Heart left ventricle (tissue), 16 donors: Measurements from ENCODE around the gene VPS33B. TPM values are rescaled to one million over a fixed set of nuclear protein-coding genes. Genes with fewer than 3 reads are reported as not detected.
A peak's percentile ranks its signal among the peaks of the same experiment; 100 is the strongest.

ENCODE experiments used
- ATAC-seq, 4 donors: fragments of 200-7000 bp; cut with Tn5 transposase; one replicate each; pipeline ENCODE4 v1.9.1; 2020 to 2022; ENCODE audit warnings: moderate library complexity in 4 of 4, mild to moderate bottlenecking in 3 of 4, moderate number of reproducible peaks in 1 of 4
- DNase-seq, 5 donors: peaks; one replicate each; pipeline ENCODE4 v3.0.0-alpha.2; 2020
- H3K27ac ChIP-seq, 12 donors: fragments of 200-600 bp; sonication (generic) in 4 of 12; one replicate each; pipeline versions ENCODE4 v1.5.0 to v1.8.0; 2016 to 2022; ENCODE audit warnings: mild to moderate bottlenecking in 2 of 12
- H3K27me3 ChIP-seq, 9 donors: fragments of 200-600 bp; sonication (generic) in 2 of 9; one replicate each; pipeline versions ENCODE4 v1.5.1 to v1.8.0; 2016 to 2022; ENCODE audit warnings: mild to moderate bottlenecking in 3 of 9
- H3K36me3 ChIP-seq, 9 donors: fragments of 200-600 bp; sonication (generic) in 2 of 9; one replicate each; pipeline versions ENCODE4 v1.5.0 to v1.8.0; 2018 to 2022; ENCODE audit warnings: mild to moderate bottlenecking in 2 of 9
- H3K4me1 ChIP-seq, 12 donors: fragments of 200-600 bp; sonication (generic) in 4 of 12; one replicate each; pipeline versions ENCODE4 v1.5.0 to v1.8.0; 2016 to 2022; ENCODE audit warnings: mild to moderate bottlenecking in 3 of 12
- H3K4me3 ChIP-seq, 12 donors: fragments of 200-600 bp; sonication (generic) in 4 of 12; one replicate each; pipeline versions ENCODE4 v1.5.0 to v1.8.0; 2017 to 2022; ENCODE audit warnings: mild to moderate bottlenecking in 9 of 12, moderate library complexity in 4 of 12
- H3K9me3 ChIP-seq, 12 donors: fragments of 200-600 bp; sonication (generic) in 4 of 12; one replicate each; pipeline versions ENCODE4 v1.5.0 to v1.8.0; 2016 to 2022; ENCODE audit warnings: mild to moderate bottlenecking in 1 of 12
- CTCF ChIP-seq, 12 donors: fragments of 200-600 bp; sonication (generic) in 4 of 12; IDR thresholded peaks; one replicate each; pipeline versions ENCODE4 v1.5.0 to v1.8.0; 2018 to 2022; ENCODE audit warnings: antibody characterized with exemption in 12 of 12, mild to moderate bottlenecking in 5 of 12
- POLR2A ChIP-seq, 2 donors: fragments of 450-650 bp; IDR thresholded peaks; one replicate each; pipeline ENCODE4 v1.6.1; 2017; ENCODE audit warnings: antibody characterized with exemption in 2 of 2, mild to moderate bottlenecking in 2 of 2, moderate library complexity in 2 of 2
- WGBS, 4 donors: extraction: QIAGEN DNeasy Blood & Tissue Kit in 2 of 4; methylation state at CpG; one replicate each; pipeline versions ENCODE4 v1.1.5 to v1.1.7; 2013 to 2018; 5-methylcytosine and 5-hydroxymethylcytosine counted together
- intact Hi-C, 10 donors: fragments of 100-400 bp; cut with DNase I; formaldehyde crosslinking; loops; one replicate each; pipeline versions ENCODE4 v1.11.1 to v1.14.2; 2022
- polyA plus RNA-seq, 2 donors: library from polyadenylated mRNA; stranded (reverse); fragments of 200-250 nt; gene quantifications; one replicate each; pipeline ENCODE4 v1.2.3, GENCODE V29; 2013
- total RNA-seq, 9 donors: library from RNA; depleted of rRNA in 2 of 9; stranded (reverse); fragments of >200 nt in 2 of 9; fragmentation: NEBNext Ultra II Directional in 3 of 9; extraction: Animal tissue kit (Norgen Biotek cat#: 25700) in 3 of 9; gene quantifications; one replicate each; pipeline versions ENCODE4 v1.1.0 to v1.2.4, GENCODE V29; 2016 to 2023
- donor health status: ischemic (EF 13 %, LVEDD 7.1; RV severe dilation, severe dysfunction).
- donor health status: healthy with polysubstance abuse.
- donor health status: DM: no; HTN: yes; CAD: no.
- donor health status: DM: no; HTN: no; CAD: no.
- donor health status: ischemic (EF 25% LVEDD 6.9; RV normal size, moderate dysfunction).
- donor health status: ischemic (EF 25% LVEDD 5.7; RV mildly dilated, moderate dysfunction).
- donor health status: healthy.
- donor health status: DM: yes; HTN: yes; CAD: no.
- donor health status: ischemic (EF 35%, LVEDD 5.7; RV mildly dilated, moderate dysfunction).
- donor health status: nonischemic (EF 11% LVEDD 7.7; RV severe dilation, severe dysfunction).
- donor health status: DM: yes; HTN: yes; CAD: no.
- donor health status: PGD.
- donor health status: ischemic (EF 29% LVEDD 5.4; RV normal size, mild dysfunction).
- donor health status: nonischemic (EF 23%, LVEDD 6.1; RV moderate dilation, normal function).

Gene VPS33B
- total and polyA plus RNA-seq, 11 donors, result 2.9 to 8.2 (median 5.7) TPM

- WGBS, 4 donors, result 82 to 98% (median 95%) methylated on average over 3 of the region's 3 CpGs
- ATAC-seq (no peak), DNase-seq (no peak)
- no peaks in the 10 kb centered on the region for H3K9me3 ChIP-seq
- no peaks in the 10 kb centered on the region for H3K27me3 ChIP-seq
- no peak for TF ChIP-seq CTCF (IDR thresholded peaks at IDR 0.05)
- no peak for TF ChIP-seq POLR2A (IDR thresholded peaks at IDR 0.05)
- H3K27ac ChIP-seq, result no peak overlapping the region
- no peaks in the 10 kb centered on the region for H3K4me1 ChIP-seq
- H3K4me3 ChIP-seq, result no peak overlapping the region
- peaks cover 0 to 100% (median 96%) of the 10 kb centered on the region in 9 donors for H3K36me3 ChIP-seq
- intact Hi-C loops, result no loop called here
Observed at GRCh38 chr15:91007266-91007665, 15.1 kb downstream of the VPS33B start.

DNA sequence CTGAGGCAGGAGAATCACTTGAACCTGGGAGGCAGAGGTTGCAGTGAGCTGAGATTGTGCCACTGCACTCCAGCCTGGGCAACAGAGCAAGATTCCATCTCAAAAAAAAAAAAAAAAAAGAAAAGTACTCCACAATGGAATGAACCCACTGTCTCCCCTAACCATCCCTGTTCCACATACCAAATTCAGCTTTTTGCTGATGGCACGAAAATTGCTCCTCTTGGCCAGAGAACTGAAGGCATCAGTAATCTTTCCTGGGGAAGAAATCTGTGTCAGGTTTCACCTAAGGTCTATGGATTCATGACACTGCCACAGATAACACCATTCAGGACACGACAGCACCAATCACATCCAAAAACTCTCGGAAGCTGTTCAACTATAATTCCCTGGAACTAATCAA lies 21.2 kb downstream of the VPS33B start:
- Histone ChIP-seq H3K27ac (no peak overlapping the region), H3K9me3 (no peaks in the 10 kb centered on the region), H3K4me3 (no peak overlapping the region), H3K27me3 (no peaks in the 10 kb centered on the region), H3K4me1 (no peaks in the 10 kb centered on the region), H3K36me3 (peaks cover 0 to 87% (median 83%) of the 10 kb centered on the region in 9 donors)
- no peak for ATAC-seq
- intact Hi-C loops, result no loop called here
- no peak for DNase-seq
- 90 to 98% (median 94%) methylated on average over 3 of the region's 3 CpGs for WGBS, 4 donors
- TF ChIP-seq CTCF (IDR thresholded peaks at IDR 0.05) (no peak), POLR2A (IDR thresholded peaks at IDR 0.05) (no peak)

DNA sequence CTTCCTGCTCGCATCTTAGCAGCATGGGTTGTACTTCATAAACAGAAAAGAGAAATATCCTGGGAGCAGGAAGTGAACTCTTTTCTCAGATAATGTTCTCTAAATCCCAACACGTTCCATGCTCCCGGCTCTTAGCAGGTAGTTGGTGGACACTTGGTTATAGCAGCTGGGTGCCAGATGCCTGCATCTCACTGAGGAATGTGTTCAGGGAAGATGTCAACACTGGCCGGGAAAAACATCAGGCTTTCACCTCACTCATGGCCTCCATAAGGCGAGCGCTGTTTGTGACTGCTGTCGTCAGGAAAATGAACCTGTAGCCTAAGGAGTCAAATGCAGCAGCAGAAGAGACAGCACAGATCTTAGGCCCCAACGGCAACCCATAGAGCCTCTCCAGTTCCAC lies 23.7 kb downstream of the VPS33B start:
- TF ChIP-seq CTCF (IDR thresholded peaks at IDR 0.05) (no peak), POLR2A (IDR thresholded peaks at IDR 0.05) (no peak)

DNA sequence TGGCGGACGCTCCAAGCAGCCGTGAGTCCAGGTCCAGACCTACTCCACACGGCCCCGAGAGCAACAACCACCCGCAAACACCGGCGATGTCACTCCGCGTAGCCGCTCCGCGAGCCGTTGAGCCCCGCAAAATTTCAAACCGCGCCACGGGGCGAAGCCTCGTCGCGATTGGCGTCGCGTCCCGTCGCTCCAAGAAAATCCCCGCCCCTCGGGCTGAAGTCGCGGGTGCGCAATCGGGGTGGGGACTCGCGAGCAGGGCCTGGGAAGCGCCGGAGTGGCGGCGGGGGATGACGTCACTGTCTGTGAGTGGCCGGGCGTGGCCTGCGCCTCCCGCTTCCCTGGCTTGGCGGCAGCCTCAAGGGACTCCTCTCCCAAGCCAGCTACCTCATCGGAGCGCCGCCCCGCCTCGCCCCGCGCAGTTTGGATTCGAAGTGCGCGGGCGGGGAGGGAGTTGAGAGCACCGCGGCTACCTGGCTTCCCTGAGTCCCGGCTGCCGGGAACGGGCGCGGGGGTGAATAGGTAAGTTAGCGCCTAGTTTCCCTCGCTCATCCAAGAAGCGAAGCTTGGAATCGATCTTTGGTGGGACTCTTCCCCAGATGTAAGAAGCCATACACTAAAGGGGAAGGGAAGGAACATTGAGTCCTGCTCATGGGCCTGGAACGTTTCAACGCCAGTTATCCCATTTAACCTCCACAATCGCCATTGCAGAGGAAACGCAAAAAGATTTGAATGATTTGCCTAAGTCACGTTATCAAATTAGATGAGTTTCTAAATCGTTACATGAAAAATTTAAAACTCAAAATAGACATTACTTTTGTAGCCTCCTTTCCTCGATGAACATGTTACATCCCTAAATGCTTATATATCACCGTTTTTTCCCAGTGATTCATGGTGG lies 27.7 kb downstream of the VPS33B start, which contains the start of gene PRC1:
Gene PRC1 (minus strand): TSS at position 119 of the 895 bp plus-strand sequence. CDS start 118 bp downstream, at position 1.
- Histone ChIP-seq H3K27me3 (no peaks in the 10 kb centered on the region), H3K4me1 (peaks cover 0 to 19% (median 3%) of the 10 kb centered on the region in 12 donors), H3K4me3 (peak within 1 kb of the TSS; percentile 58 to 99 (median 86)), H3K9me3 (no peaks in the 10 kb centered on the region), H3K27ac (peak within 1 kb of the TSS; percentile 54 to 91 (median 82)), H3K36me3 (peaks cover 0 to 24% (median 19%) of the 10 kb centered on the region in 9 donors)
- ATAC-seq (peak; percentile 99 to 100 (median 100)), DNase-seq (peak; percentile 98 to 99 (median 99))
- WGBS, 4 donors, result 0 to 1% (median 0%) methylated on average over 19 to 75 of the region's 75 CpGs
- TF ChIP-seq POLR2A (IDR thresholded peaks at IDR 0.05) (peak in 1 of 2 donors; percentile 64), CTCF (IDR thresholded peaks at IDR 0.05) (no peak)
- intact Hi-C loops, result loop anchor here in 3 of 10 donors (2.0 to 5.0 kb wide), 2 partner anchors 37 to 60 kb away; partner anchors contain the start of gene UNC45A (in 1 of the 3)

More for the DNA sequence above, 23.7 kb downstream of the VPS33B start:
- no peak overlapping the region for H3K27ac ChIP-seq
- H3K36me3 ChIP-seq, result peaks cover 0 to 62% (median 58%) of the 10 kb centered on the region in 9 donors
- ATAC-seq, result no peak
- H3K27me3 ChIP-seq, result no peaks in the 10 kb centered on the region
- WGBS, 4 donors, result 67 to 80% (median 79%) methylated on average over 8 of the region's 8 CpGs
- no peak overlapping the region for H3K4me3 ChIP-seq
- DNase-seq, result no peak
- H3K9me3 ChIP-seq, result no peaks in the 10 kb centered on the region
- H3K4me1 ChIP-seq, result peaks cover 0 to 12% (median 0%) of the 10 kb centered on the region in 12 donors
- intact Hi-C loops, result loop anchor here in 1 of 10 donors (2.0 kb wide), 1 partner anchor 24 kb away; the partner anchor contains the start of gene VPS33B
